ENCODE results near the gene REV3L. TPM values are rescaled to one million over a fixed set of nuclear protein-coding genes. Genes with fewer than 3 reads are reported as not detected.
"Not testable (repeated sequence)": the region's sequence is repeated elsewhere in the genome, so short reads cannot be mapped to it uniquely, and the experiment has no call there.

Gene REV3L
- total RNA-seq, 1 donor from 2014 or later = 49.0 TPM

DNA sequence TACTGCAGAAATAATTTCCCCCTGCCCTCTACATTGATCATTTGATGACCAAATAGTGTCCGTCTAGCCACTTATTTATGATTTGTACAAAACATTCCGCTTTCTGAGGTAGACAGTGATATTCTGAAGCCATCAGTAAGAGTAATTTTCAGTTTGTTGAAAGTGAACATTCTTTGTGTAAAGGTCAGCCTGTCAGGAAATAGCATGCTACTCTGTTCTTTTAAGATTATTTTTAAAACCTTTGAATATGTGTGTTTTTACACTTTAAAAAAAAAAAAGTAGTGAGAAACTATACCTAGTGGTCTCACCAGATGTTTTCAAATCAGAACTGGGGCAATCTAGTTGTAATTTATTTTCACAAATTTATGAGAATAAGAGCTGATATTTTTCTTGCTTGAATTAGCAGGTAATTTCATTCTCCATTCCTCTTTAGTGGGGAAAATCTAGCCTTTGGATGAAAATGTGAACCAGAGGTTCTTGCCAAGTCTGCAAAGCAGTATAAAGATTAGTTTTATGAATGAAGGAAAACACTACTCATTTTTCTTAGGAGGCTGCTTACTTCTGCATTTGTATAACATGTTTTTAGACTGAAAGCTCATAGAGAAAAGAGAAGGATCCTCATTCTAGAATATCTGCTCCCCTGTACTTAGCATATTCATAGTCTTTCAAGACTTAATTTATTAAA lies 12.1 kb upstream of the REV3L start:
- DNase-seq = no peak

DNA sequence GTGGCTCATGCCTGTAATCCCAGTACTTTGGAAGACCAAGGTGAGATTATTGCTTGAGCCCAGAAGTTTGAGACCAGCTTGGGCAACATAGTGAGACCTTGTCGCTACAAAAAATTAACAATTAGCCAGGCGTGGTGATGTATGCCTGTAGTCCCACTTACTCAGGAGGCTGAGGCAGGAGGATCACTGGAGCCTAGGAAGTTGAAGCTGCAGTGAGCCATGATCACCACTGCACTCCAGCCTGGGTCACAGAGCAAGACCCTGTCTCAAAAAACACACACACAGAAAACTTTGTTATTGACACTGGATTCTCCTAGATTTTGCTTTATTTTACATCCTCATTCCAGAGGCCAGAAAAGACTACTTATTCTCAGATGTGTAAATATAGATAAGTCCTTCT lies 9.5 kb upstream of the REV3L start:
- no peak for DNase-seq

DNA sequence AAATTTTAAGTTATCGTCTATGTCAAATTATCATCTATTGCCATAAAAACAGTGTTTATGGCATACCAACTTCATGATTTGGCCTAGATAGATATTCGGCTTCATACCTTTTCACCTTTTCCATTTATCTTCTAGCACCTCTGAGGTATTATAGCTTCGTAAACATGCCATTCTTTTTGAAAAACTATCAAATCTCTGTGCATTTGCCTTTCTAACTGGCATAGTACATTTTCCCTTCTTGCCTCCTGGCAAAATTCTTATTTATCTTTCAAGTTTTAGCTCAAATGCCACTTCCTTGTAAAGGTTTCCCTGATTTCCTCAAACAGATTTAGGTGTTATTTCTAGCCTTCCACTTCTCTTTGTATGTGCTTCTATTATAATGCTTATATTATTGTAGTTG lies 7.0 kb upstream of the REV3L start:
- DNase-seq = no peak

DNA sequence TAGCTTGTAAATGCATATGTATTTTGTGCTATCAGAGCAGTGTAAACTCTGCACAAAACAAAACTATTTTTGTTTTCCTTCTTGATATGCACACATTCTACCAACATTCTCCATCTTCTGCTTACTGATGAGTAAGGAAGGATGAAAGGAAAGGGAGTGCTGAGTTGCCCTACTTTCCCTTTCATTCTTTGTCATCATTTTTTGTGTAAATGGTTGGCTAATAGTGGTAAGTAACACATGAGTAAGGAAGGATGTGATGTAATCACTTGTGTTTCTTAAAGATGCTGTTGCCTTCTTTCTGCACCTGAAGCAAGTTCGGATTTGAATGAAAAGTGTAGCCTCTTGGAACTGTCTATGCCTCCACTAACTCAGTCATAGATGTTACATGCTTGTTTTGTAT lies 4.6 kb upstream of the REV3L start:
- no peak for DNase-seq

DNA sequence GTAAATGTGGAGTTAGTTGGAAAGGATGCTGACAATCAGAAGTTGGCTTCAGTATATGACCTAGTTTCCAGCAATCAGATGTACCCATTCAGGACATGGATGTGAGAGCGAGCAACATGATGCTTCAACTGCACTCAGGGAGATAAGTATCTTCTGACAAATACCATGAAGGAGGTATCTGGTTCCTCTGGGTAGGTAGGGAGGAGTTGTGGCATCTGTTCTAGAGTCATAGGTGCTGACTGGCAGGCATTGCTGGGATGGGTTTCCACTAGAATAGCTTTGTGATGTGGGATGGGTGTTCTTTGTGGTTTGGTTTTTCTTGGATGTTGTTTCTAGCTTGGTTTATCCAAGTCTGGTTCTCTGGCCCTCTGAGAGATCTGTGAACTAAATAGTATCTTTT lies 3.9 kb upstream of the REV3L start:
- DNase-seq = no peak

DNA sequence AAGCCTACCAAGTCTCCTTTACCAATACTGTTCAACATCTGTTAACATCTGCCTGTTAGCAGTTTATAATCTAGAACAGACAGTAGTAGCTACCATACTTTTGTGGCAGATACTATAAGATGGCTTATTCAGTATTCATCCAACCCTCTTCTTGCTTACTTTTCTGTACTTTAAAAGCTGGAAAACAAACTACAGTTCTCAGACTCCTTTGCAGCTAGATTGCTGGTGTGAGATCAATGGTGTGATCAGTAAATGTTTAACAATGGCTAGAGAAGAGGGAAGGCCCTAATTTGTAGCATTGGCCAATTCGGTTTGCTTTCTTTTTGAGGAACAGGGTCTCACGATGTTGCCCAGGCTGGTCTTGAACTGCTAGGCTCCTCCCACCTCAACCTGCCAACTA lies 3.5 kb upstream of the REV3L start:
- no peak for DNase-seq

DNA sequence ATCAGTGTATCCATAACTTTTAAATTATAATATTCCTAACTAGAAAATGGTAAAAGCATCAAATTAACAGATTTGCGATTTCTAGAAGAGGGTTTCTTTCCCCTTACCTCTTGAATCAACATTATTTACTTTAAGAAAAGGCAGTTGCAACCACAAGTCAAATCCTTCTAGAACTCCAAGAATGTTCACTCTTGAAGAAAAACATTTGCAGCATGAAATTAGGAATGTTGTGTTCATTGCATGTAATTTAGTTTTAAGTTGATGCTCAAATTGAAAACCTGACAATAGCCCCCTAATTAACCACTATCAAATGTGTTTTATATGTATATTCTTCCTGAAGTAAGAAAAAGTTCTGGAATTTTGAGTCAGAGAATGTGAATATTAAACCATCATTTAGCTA lies 2.3 kb upstream of the REV3L start:
- DNase-seq = no peak

DNA sequence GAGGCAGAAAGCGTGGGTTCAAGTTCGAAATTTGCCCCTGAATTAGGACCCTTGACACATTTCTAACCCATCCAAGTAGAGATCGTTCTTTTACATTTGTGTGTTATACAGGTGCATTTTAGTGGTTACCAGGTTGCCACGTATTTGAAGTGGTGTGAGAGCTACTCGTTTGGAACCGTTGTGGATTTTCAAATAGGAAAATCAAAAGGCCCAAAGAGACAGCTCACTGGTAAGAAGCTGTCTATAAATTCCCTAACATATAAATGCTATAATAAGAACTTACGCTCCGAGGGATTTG lies 1.6 kb upstream of the REV3L start:
- DNase-seq = peak; percentile 37

DNA sequence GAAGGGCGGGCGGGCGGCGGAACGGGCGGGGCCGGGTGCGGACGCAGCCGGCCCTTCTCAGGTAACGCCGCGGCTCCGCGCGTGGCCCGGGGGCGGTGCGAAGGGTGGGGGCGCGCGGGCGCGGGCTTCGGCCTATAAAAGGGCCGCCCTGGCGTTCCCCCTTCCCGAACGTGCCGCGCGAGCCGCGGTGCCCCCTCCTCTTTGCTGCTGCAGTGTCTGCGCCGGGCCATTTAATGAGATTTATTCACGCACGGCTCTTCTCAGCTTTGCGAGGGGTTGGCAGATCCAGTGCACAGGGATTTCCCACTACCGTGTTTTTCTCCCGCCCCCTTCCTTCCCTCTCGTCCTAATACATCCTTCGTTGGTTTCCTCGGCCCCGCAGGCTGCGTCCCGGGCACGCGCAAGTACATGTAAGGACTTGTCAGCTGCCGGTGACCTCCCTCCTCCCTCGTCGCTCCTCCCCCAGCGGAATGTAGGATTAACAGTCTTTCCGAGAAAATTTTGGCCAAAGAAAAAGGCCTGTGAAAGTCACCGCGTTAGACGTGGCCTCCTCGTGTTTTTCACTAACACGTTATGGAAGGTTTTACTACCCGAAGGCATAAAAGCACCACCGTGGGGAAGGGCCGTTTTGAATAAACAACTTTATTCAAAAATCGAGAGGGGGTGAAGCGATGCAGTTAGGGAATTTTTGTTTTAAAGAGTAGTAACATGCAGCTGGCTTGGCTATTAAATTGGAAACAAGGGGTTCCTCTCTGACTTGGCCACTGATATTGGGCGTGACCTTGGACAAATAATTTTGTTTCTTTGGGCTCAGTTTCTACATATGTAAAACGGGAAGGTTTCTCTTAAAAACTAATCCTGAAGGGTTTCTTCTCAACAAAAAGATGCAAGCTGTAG lies 966 bp upstream of the REV3L start:
- DNase-seq = peak; percentile 87

DNA sequence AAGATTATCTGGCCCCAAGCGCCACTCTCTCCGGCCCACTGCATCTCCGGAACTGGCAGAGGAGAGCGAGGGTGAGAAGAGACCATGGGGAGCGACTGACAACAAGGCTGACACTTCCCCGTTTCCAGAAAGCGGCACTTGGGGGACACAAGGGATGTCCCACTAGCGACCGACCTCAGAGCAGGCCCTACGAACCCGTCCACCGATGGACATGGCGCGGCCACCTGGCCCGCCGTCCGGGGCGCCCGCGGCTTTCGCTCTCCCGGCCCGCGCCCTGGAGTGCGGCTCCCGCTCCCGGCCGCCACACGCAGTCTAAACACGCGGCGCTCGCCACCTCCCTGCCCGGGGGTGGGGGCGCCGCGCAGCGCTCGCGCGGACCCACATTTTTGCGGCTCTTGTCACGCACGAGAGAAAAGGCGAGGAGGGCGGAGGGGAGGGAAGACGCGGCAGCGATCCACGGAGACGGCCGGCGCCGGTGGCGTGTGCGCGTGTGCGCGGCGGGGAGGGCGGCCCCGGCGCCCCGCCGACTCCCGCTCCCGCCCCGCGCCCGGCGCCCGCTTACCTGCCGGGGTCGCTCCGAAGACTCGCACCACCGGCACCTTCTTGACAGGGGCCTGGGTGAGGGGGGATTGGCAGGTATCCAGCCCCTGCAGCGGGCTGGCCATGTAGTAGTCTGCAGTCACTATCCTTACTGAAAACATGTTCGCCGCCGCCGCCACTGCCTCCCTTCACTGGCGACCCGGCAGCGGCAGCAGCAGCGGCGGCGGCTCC lies 645 bp downstream of the REV3L start:
- DNase-seq = no peak

DNA sequence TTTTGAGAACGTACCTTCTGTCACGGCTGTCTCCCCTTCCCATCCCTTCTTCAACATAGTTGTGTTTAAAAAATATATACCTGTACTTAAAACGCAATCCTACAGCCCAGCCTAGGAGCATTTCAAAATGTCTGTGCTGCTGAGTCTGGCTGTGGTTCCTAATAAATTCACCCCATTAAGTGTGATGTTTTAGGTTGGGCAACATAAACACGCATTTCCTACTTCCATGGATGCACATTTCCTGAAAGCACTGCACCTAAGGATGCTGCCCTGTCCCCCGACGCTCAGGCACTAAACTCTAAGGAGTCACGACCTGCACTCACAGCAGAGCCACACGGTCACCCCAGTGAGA lies 1.2 kb downstream of the REV3L start:
- no peak for DNase-seq

DNA sequence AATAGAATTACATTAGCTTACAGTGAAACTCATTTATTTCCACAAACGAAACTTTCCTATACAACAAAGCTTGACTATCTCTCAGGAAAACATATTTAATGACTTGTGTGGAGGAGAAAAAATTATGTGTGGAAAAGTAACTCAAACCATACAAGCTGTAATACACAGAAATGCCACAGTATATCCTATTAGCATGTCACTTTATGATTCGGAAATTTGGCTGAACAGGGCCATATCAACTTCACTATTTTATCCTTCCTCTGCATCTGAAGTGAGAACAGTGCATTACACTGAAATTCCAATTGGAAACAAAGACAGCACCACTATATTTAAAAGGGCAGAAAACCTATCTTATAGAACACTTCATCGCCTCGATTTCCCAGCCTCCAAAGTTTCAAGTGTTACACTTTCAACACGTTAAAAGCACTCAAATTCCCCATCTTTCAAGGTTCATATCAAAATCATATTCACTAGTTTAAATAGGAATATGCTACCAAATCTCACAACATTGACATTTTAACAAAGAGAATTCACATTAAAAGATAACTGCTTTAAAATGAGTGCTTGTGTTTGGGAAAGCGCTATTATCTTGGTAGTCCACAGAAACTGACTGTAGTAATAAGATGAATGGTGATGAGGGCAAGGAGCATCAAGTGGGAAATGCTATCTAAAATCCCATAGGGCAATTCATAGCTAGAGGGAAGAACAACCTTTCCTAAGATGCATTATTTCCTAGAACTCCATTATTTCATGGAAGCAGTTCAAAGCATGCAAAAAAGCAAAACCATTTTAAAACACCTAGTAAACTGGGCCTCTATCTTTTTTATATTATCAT lies 1.8 kb downstream of the REV3L start:
- DNase-seq = peak; percentile 35

DNA sequence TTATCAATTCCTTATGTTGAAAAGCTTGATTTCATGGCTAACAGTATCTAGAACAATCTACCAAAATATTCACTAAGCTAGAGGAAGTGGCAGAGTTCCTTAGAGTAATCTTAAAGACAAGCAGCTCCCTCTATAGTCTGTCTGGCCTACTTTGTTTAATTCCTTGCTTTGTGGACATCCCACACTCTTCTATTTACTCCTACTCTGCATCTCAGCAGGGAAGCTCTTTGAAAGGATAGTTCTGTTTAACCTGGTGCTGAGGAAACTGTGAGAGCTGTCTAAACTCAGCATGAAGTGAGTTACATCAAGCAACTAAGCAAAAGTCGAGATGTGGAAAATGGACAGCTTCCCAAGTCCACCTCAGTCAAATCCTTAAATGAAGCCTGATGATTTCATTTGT lies 4.3 kb downstream of the REV3L start:
- DNase-seq = peak; percentile 23

DNA sequence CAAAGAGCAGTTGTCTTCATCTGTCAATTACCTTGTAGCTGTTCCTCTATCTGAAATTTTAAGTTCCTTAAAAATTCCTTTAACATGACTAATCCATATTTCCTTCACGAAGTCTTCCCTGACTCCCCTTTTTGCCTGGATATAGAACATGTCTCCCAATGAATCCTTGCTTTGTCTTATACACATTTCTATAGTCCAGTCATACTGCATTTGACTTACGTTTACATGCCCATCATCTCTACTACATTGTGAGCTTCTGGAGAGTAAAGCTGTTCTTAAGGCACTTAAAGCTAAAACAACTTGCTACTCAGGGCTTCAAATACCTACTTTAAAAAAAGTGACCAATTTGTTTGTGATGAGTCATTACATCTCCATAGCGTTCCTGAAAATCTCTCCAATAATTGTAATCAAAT lies 4.9 kb downstream of the REV3L start:
- DNase-seq = no peak

DNA sequence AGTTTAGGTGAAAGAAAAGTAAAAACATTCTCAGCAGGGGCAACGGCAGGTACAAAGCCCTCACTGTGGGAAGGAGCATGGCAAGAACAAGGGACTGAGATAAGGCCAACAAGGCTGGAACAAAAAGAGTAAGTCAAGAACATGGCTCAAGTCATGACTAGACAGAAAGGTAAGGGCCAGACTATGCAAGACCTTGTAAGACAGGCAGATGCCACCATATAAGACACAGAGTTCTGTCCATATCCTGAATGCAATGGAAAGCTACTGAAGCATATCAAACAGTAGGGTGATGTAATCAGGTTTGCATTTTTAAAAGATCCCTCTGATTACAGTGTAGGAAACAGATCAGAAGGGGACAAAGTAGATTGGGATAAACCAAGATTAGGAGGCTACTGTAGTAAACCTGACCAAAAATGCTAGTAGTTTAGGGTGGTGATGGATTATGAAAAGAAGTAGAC lies 5.5 kb downstream of the REV3L start:
- DNase-seq = no peak

DNA sequence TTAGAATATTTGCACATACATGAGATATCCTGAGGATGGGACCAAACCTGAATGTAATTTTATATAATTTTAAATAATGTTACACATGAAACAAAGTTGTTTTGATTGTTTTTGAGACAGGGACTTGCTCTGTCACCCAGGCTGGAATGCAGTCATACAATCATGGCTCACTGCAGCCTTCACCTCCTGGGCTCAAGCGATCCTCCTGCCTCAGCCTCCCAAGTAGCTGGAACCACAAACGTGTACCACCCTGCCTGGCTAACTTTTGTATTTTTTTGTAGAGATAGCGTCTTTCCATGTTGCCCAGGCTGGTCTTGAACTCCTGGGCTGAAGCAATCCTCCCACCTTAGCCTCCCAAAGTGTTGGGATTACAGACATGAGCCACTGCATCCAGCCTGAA lies 7.0 kb downstream of the REV3L start:
- not testable (repeated sequence) for DNase-seq

DNA sequence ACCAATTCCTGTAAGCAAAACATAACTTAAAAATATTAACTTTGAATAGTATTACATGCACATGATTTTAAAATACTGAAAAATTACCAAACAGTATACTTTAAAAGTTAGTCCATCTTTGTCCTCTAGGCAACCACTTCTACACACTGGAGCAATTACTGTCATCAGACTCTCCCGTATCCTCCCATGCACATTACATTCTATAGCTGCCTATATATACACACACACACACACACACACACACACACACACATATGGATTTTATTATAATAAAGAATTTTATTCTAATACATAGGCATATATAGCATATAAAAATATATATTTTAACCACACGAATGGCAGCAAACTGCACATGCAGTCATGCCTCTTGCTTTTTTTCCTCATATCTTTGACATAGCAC lies 8.2 kb downstream of the REV3L start:
- DNase-seq = no peak

DNA sequence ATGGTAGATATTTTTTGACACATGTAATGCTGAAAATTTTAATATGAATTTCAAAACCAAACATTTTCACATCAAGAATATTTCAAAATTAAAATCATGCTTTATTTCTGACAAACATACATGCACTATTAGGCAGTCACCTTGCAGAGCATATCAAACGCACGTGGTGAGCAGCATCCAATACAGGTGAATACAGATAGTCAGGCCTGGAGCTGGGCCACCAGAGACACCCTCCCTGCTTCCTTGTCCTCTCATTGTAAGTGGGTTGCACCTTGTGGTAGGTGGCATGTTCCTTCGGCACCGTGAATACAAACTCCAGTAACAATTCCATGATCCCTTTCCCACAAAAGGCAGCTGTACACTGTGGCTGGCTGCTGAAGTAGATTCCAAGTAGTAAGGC lies 8.9 kb downstream of the REV3L start:
- DNase-seq = no peak

DNA sequence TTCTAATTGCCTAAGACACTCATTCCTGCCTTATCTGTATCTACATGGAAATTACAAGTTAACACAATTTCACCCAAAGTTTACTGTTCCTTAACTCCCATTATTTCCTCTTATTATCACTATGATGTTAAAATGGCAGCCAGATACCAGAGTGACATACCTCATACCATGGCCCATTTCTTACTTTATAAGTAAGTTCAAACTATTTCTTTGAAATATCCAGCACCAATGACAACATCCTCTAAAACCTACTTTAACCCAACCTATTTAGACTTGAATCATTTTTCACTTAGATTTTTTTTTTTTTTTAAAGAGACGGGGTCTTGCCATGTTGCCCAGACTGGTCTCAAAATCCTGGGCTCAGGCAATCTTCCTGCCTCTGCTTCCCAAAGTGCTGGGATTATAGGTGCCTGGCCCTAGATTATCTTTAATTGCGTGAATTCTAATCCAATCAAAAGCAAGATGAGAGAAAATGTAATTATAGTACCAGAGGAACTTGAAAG lies 10.0 kb downstream of the REV3L start:
- no peak for DNase-seq

DNA sequence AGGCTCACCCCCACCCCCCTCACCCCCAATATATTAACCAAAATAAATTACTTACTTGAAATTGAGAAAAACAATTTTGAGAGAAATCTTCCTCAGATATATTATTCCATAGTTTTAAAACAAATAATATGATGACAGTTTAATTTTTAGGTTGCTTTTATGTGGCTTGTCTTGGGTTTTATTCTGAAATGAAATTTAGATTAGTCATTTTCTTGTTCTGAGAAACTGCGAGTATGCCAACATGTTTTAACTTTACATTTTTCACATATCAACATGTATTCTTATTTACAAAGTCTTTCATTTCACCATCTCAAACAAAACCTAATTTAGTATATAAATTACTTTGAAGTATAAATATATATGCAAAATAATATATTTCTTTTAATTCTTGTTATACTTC lies 11.1 kb downstream of the REV3L start:
- no peak for DNase-seq

DNA sequence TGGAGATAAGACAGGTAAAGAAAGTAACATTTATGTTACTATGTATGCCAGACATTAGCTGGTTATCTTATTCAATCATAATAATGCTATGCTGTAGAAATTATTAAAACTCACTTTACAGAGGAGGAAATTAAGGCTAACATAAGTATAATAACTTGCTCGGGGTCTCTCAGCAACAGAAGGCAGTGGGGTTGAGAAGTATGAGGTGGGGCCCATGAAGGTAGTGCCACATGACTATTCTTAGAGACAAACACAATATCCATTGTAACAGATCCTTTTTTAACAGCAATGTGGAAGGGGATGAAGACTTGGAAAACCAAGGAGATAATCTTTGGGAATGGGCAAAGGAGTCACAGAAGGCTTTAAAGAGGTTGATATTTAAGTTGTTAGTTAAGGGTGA lies 11.5 kb downstream of the REV3L start:
- DNase-seq = no peak

DNA sequence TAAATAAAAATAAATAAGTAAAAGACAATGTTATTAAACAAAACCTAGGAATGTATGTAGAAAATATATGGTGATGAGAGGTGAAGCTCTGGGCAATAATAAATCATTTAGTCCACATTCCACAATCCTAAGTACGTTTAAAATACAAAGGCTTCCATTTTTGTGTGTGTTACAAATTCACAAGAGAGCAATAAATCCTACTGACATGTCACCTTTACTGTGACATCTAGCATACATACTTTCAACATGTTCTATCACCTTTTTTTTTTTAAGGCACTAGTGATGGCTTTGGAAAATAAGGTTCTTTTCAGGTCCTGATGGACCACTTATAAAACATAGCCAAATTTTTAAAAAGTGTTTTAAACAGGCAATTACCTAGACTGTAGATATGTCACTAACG lies 12.0 kb downstream of the REV3L start:
- DNase-seq = no peak

Data from skin of body (tissue), 2 donors.